Spinal cord (tissue), 10 donors: ENCODE data around the gene MAML3. TPM values are rescaled to one million over a fixed set of nuclear protein-coding genes. Genes with fewer than 3 reads are reported as not detected.
A peak's percentile ranks its signal among the peaks of the same experiment; 100 is the strongest.

Source experiments
- DNase-seq, 6 donors: peaks; one replicate each; pipeline versions ENCODE4 v3.0.0 to v3.0.0-alpha.2; 2013 to 2015; ENCODE audit warnings: low spot score in 6 of 6, low read depth in 4 of 6
- H3K27ac ChIP-seq: one replicate; pipeline ENCODE4 v1.5.1; 2013; ENCODE audit warnings: low read depth, low read length, control low read depth
- H3K27me3 ChIP-seq: one replicate; pipeline ENCODE4 v1.6.1; 2013; ENCODE audit warnings: low read length; ENCODE audit not compliant: control insufficient read depth, insufficient read depth
- H3K36me3 ChIP-seq: one replicate; pipeline ENCODE4 v1.6.1; 2013; ENCODE audit warnings: low read length; ENCODE audit not compliant: control insufficient read depth, insufficient read depth
- H3K4me1 ChIP-seq: one replicate; pipeline ENCODE4 v1.6.1; 2013; ENCODE audit warnings: low read length; ENCODE audit not compliant: control insufficient read depth, insufficient read depth
- H3K4me3 ChIP-seq: one replicate; pipeline ENCODE4 v1.5.1; 2013; ENCODE audit warnings: low read depth, low read length, control low read depth
- H3K9me3 ChIP-seq: one replicate; pipeline ENCODE4 v1.6.1; 2013; ENCODE audit warnings: low read length; ENCODE audit not compliant: control insufficient read depth, insufficient read depth
- WGBS: methylation state at CpG from one replicate; pipeline ENCODE4 v1.1.5; 2013; ENCODE audit warnings: missing lambda C conversion rate; ENCODE audit not compliant: insufficient coverage; 5-methylcytosine and 5-hydroxymethylcytosine counted together
- polyA plus RNA-seq, 2 donors: library from polyadenylated mRNA; unstranded; fragments of 120-200 nt; gene quantifications; one replicate each; pipeline ENCODE4 v1.2.1, GENCODE V29; 2013; ENCODE audit not compliant: insufficient read length in 2 of 2
- total RNA-seq, 2 donors: library from RNA; depleted of rRNA in 1 of 2; stranded (reverse); fragments of 120-200 nt in 1 of 2; fragments of >200 nt in 1 of 2; gene quantifications; one replicate each; pipeline versions ENCODE4 v1.2.3 to v1.2.4, GENCODE V29; 2013 to 2014
- donor health status: healthy.

The MAML3 gene
- total and polyA plus RNA-seq, 4 donors, result 6.0 to 11.0 (median 8.2) TPM

- Histone ChIP-seq H3K4me1 (peaks cover 6% of the 10 kb centered on the region), H3K4me3 (no peak overlapping the region), H3K27me3 (no peaks in the 10 kb centered on the region), H3K27ac (peak overlapping the region; percentile 68), H3K9me3 (no peaks in the 10 kb centered on the region), H3K36me3 (no peaks in the 10 kb centered on the region)
- no peak for DNase-seq
- WGBS, result 54% methylated on average over 6 of the region's 6 CpGs
Observed at GRCh38 chr4:140070973-140071372, 83.0 kb downstream of the MAML3 start.

- WGBS, result 90% methylated on average over 2 of the region's 2 CpGs
- H3K4me1 ChIP-seq, result peaks cover 6% of the 10 kb centered on the region
- H3K36me3 ChIP-seq, result no peaks in the 10 kb centered on the region
- no peak overlapping the region for H3K27ac ChIP-seq
- H3K27me3 ChIP-seq, result no peaks in the 10 kb centered on the region
- no peak for DNase-seq
- H3K9me3 ChIP-seq, result no peaks in the 10 kb centered on the region
- H3K4me3 ChIP-seq, result no peak overlapping the region
Observed at GRCh38 chr4:140070366-140070765, 83.6 kb downstream of the MAML3 start.

GRCh38 chr4:140069066-140069465 is 84.9 kb downstream of the MAML3 start:
- peaks cover 6% of the 10 kb centered on the region for H3K4me1 ChIP-seq
- H3K27ac ChIP-seq, result no peak overlapping the region
- H3K4me3 ChIP-seq, result no peak overlapping the region
- H3K27me3 ChIP-seq, result no peaks in the 10 kb centered on the region
- 100% methylated on average over 1 of the region's 2 CpGs for WGBS
- H3K9me3 ChIP-seq, result no peaks in the 10 kb centered on the region
- H3K36me3 ChIP-seq, result no peaks in the 10 kb centered on the region
- no peak for DNase-seq

GRCh38 chr4:140068271-140068670 is 85.7 kb downstream of the MAML3 start:
- no peak overlapping the region for H3K4me3 ChIP-seq
- H3K9me3 ChIP-seq, result no peaks in the 10 kb centered on the region
- no peaks in the 10 kb centered on the region for H3K36me3 ChIP-seq
- no peak overlapping the region for H3K27ac ChIP-seq
- DNase-seq, result no peak
- peaks cover 6% of the 10 kb centered on the region for H3K4me1 ChIP-seq
- H3K27me3 ChIP-seq, result no peaks in the 10 kb centered on the region
- WGBS, result no CpG with 5 or more reads among the region's 2 CpGs

GRCh38 chr4:140066031-140066930 is 87.7 kb downstream of the MAML3 start:
- DNase-seq, result no peak
- H3K27me3 ChIP-seq, result no peaks in the 10 kb centered on the region
- no peaks in the 10 kb centered on the region for H3K36me3 ChIP-seq
- 84% methylated on average over 3 of the region's 3 CpGs for WGBS
- H3K9me3 ChIP-seq, result no peaks in the 10 kb centered on the region
- no peak overlapping the region for H3K4me3 ChIP-seq
- H3K4me1 ChIP-seq, result peaks cover 6% of the 10 kb centered on the region
- H3K27ac ChIP-seq, result no peak overlapping the region

GRCh38 chr4:140065393-140065792 is 88.6 kb downstream of the MAML3 start:
- no peak for DNase-seq
- Histone ChIP-seq H3K27me3 (no peaks in the 10 kb centered on the region), H3K36me3 (no peaks in the 10 kb centered on the region), H3K4me1 (no peaks in the 10 kb centered on the region), H3K27ac (no peak overlapping the region), H3K9me3 (no peaks in the 10 kb centered on the region), H3K4me3 (no peak overlapping the region)
- WGBS, result no CpG with 5 or more reads among the region's 2 CpGs

- H3K4me1 ChIP-seq, result no peaks in the 10 kb centered on the region
- peak in 1 of 6 donors; percentile 52 for DNase-seq
- no peaks in the 10 kb centered on the region for H3K9me3 ChIP-seq
- no peak overlapping the region for H3K4me3 ChIP-seq
- H3K27ac ChIP-seq, result no peak overlapping the region
- no CpG with 5 or more reads among the region's 3 CpGs for WGBS
- no peaks in the 10 kb centered on the region for H3K27me3 ChIP-seq
- no peaks in the 10 kb centered on the region for H3K36me3 ChIP-seq
Observed at GRCh38 chr4:140061659-140062289, 92.2 kb downstream of the MAML3 start.

GRCh38 chr4:140061194-140061593 is 92.8 kb downstream of the MAML3 start:
- Histone ChIP-seq H3K9me3 (no peaks in the 10 kb centered on the region), H3K27me3 (no peaks in the 10 kb centered on the region), H3K4me3 (no peak overlapping the region), H3K36me3 (no peaks in the 10 kb centered on the region), H3K4me1 (no peaks in the 10 kb centered on the region), H3K27ac (no peak overlapping the region)
- no peak for DNase-seq
- WGBS, result no CpG with 5 or more reads among the region's 4 CpGs

GRCh38 chr4:140059159-140059558 is 94.8 kb downstream of the MAML3 start:
- no CpG with 5 or more reads among the region's 1 CpG for WGBS
- no peaks in the 10 kb centered on the region for H3K4me1 ChIP-seq
- H3K4me3 ChIP-seq, result no peak overlapping the region
- no peaks in the 10 kb centered on the region for H3K36me3 ChIP-seq
- H3K27ac ChIP-seq, result no peak overlapping the region
- no peak for DNase-seq
- no peaks in the 10 kb centered on the region for H3K27me3 ChIP-seq
- no peaks in the 10 kb centered on the region for H3K9me3 ChIP-seq

GRCh38 chr4:140057701-140058100 is 96.3 kb downstream of the MAML3 start:
- Histone ChIP-seq H3K9me3 (no peaks in the 10 kb centered on the region), H3K4me1 (no peaks in the 10 kb centered on the region), H3K27ac (no peak overlapping the region), H3K36me3 (no peaks in the 10 kb centered on the region), H3K27me3 (no peaks in the 10 kb centered on the region), H3K4me3 (no peak overlapping the region)
- no peak for DNase-seq
- WGBS, result no CpG with 5 or more reads among the region's 2 CpGs
